B cell (primary cell): ENCODE results near the gene BRF1. TPM values are rescaled to one million over a fixed set of nuclear protein-coding genes. Genes with fewer than 3 reads are reported as not detected.

Experiments used
- ATAC-seq: fragments of 200-7000 bp; cut with Tn5 transposase; one replicate; pipeline ENCODE4 v1.10.0; 2021; ENCODE audit warnings: low read depth, mild to moderate bottlenecking, moderate number of reproducible peaks, moderate library complexity
- CTCF ChIA-PET: fragments of 350-600 bp; sonication (Branson Sonifier 250); formaldehyde crosslinking; loops from one replicate; lab custom pipeline; 2021; ENCODE audit warnings: antibody characterized with exemption, inconsistent platforms; lab: Charles Lee
- POLR2A ChIA-PET: fragments of 350-600 bp; sonication (Branson Sonifier 250); formaldehyde crosslinking; loops from one replicate; lab custom pipeline; 2021; ENCODE audit warnings: antibody characterized with exemption; lab: Charles Lee
- DNase-seq: peaks from one replicate; pipeline ENCODE4 v3.0.0; 2013
- H2AFZ ChIP-seq: 2 replicates; pipeline ENCODE4 v1.6.1; 2012; ENCODE audit warnings: mild to moderate bottlenecking, low read depth, low read length; ENCODE audit not compliant: insufficient read depth, poor library complexity, severe bottlenecking
- H3K27ac ChIP-seq, 2 donors: 1 replicate in 1 of 2; 2 replicates in 1 of 2; pipeline ENCODE4 v1.5.1; 2012 to 2013; ENCODE audit warnings: low read length in 2 of 2, mild to moderate bottlenecking in 2 of 2, moderate library complexity in 1 of 2
- H3K27me3 ChIP-seq, 4 experiments: fragments of 200-600 bp in 1 of 4; sonication (generic) in 1 of 4; replicated peaks in 1 of 4; 1 replicate in 2 of 4; 2 replicates in 2 of 4; pipeline versions ENCODE4 v1.6.1 to v1.7.0; 2013 to 2016; ENCODE audit warnings: low read length in 3 of 4, mild to moderate bottlenecking in 2 of 4, mixed read lengths in 1 of 4, moderate library complexity in 1 of 4; ENCODE audit not compliant: insufficient read depth in 4 of 4, control insufficient read depth in 3 of 4; ENCODE audit errors: control extremely low read depth in 1 of 4
- H3K36me3 ChIP-seq, 2 experiments: replicated peaks in 1 of 2; 1 replicate in 1 of 2; 2 replicates in 1 of 2; pipeline versions ENCODE4 v1.6.1 to v1.7.1; 2013; ENCODE audit warnings: low read length in 1 of 2; ENCODE audit not compliant: insufficient read depth in 2 of 2, control insufficient read depth in 1 of 2; ENCODE audit errors: control extremely low read depth in 1 of 2, extremely low read depth in 1 of 2
- H3K4me1 ChIP-seq, 2 donors: fragments of 200-600 bp in 1 of 2; sonication (generic) in 1 of 2; 1 replicate in 1 of 2; 2 replicates in 1 of 2; pipeline versions ENCODE4 v1.5.1 to v1.6.1; 2013 to 2017; ENCODE audit warnings: low read length in 2 of 2; ENCODE audit not compliant: control insufficient read depth in 2 of 2, insufficient read depth in 2 of 2
- H3K4me2 ChIP-seq: replicated peaks from 2 replicates; pipeline ENCODE3; 2012; ENCODE audit warnings: mild to moderate bottlenecking, low read depth, low read length; ENCODE audit not compliant: poor library complexity, severe bottlenecking
- H3K4me3 ChIP-seq, 5 experiments: fragments of 200-600 bp in 1 of 5; sonication (generic) in 1 of 5; 1 replicate in 3 of 5; 2 replicates in 2 of 5; pipeline versions ENCODE4 v1.5.1 to v1.7.0; 2011 to 2016; ENCODE audit warnings: low read length in 4 of 5, mild to moderate bottlenecking in 4 of 5, low read depth in 2 of 5, control low read depth in 1 of 5, moderate library complexity in 1 of 5; ENCODE audit not compliant: insufficient read depth in 1 of 5; ENCODE audit errors: control extremely low read depth in 1 of 5, extremely low read depth in 1 of 5
- H3K79me2 ChIP-seq: fragments of 200-600 bp; sonication (generic); one replicate; pipeline ENCODE4 v1.6.0; 2016; ENCODE audit warnings: low read length; ENCODE audit not compliant: control insufficient read depth, insufficient read depth
- H3K9ac ChIP-seq: fragments of 200-600 bp; sonication (generic); 2 replicates; pipeline ENCODE4 v1.6.1; 2017; ENCODE audit warnings: mild to moderate bottlenecking, low read length, moderate library complexity
- H3K9me3 ChIP-seq, 3 donors: one replicate each; pipeline versions ENCODE4 v1.6.1 to v1.7.1; 2013; ENCODE audit warnings: low read length in 2 of 3; ENCODE audit not compliant: control insufficient read depth in 2 of 3, insufficient read depth in 1 of 3; ENCODE audit errors: control extremely low read depth in 1 of 3
- H4K20me1 ChIP-seq: 2 replicates; pipeline ENCODE4 v1.6.0; 2012; ENCODE audit warnings: mild to moderate bottlenecking, low read length; ENCODE audit not compliant: insufficient read depth, control insufficient read depth, poor library complexity, severe bottlenecking
- H3K27ac Mint-ChIP-seq: one replicate; pipeline ENCODE4 v1.8.0; 2021; ENCODE audit warnings: mixed read lengths
- H3K27me3 Mint-ChIP-seq: one replicate; pipeline ENCODE4 v1.8.0; 2021; ENCODE audit warnings: mixed read lengths
- H3K4me1 Mint-ChIP-seq: one replicate; pipeline ENCODE4 v1.8.0; 2021; ENCODE audit warnings: mixed read lengths
- H3K4me3 Mint-ChIP-seq: one replicate; pipeline ENCODE4 v1.8.0; 2021; ENCODE audit warnings: mixed read lengths
- H3K9me3 Mint-ChIP-seq: one replicate; pipeline ENCODE4 v1.8.0; 2022; ENCODE audit warnings: mixed read lengths; ENCODE audit not compliant: insufficient read depth
- EZH2 ChIP-seq: IDR thresholded peaks from 2 replicates; pipeline ENCODE4 v1.6.1; 2012; ENCODE audit warnings: borderline replicate concordance, low read depth, mild to moderate bottlenecking, moderate library complexity, low read length; ENCODE audit not compliant: insufficient read depth, poor library complexity, severe bottlenecking
- WGBS: methylation state at CpG from one replicate; pipeline ENCODE4 v1.1.5; 2013; ENCODE audit warnings: missing lambda C conversion rate; ENCODE audit not compliant: insufficient coverage; 5-methylcytosine and 5-hydroxymethylcytosine counted together
- intact Hi-C: fragments of 100-400 bp; cut with micrococcal nuclease; formaldehyde crosslinking; loops from one replicate; pipeline ENCODE4 v1.10.0; 2022
- polyA plus RNA-seq: library from polyadenylated mRNA; depleted of rRNA; stranded (reverse); fragments of >200 nt; gene quantifications from 2 replicates; pipeline ENCODE4 v1.2.3, GENCODE V29; 2012
- total RNA-seq, 2 donors: library from RNA; stranded (reverse); fragments of 120-200 nt in 1 of 2; gene quantifications; 1 replicate in 1 of 2; 2 replicates in 1 of 2; pipeline versions ENCODE4 v1.2.3 to v1.2.4, GENCODE V29; 2013 to 2022
- TF ChIP-seq, protein P1 (sequence below): fragments of 200-600 bp; IDR thresholded peaks from one replicate; pipeline ENCODE4 v1.8.0; 2022; ENCODE audit warnings: antibody characterized with exemption, mild to moderate bottlenecking

BRF1 gene
- total and polyA plus RNA-seq, 2 donors (not counting 1 experiment from before 2014, with no cell fraction given): 24.5 to 55.8 TPM

DNA sequence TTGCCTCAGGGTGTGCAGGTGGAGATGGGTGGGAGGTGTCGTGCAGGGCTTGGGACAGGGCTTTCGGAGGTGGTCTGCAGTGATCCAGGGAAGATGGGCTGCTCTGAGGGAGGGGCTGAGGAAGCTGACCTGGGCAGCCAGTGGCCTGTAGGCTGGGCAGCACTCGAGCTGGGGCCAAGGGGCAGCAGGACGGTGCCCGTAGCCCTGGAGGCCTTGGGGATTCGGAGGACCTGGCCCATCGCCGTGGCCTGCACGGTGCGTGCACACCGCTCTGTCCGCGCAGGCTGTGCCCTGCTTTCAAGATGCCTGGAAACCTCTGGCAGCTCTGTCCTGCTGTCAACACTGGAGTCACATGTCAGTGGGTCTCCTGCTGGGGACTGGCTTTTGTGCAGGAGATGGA is 22.9 kb upstream of the BRF1 start:
- Mint-ChIP-seq H3K27me3 (no peaks in the 10 kb centered on the region), H3K27ac (no peak overlapping the region), H3K4me3 (no peak overlapping the region), H3K9me3 (no peaks in the 10 kb centered on the region), H3K4me1 (peaks cover 2% of the 10 kb centered on the region)
- WGBS: 94% methylated on average over 11 of the region's 13 CpGs
- intact Hi-C loops: no loop called here
- Histone ChIP-seq H3K9ac (no peak overlapping the region), H3K4me3 (no peak overlapping the region), H4K20me1 (peaks cover 47% of the 10 kb centered on the region), H3K27ac (no peak overlapping the region), H3K4me1 (no peaks in the 10 kb centered on the region), H3K36me3 (no peaks in the 10 kb centered on the region), H3K4me2 (no peak overlapping the region), H3K27me3 (no peaks in the 10 kb centered on the region), H3K79me2 (peaks cover 74% of the 10 kb centered on the region), H2AFZ (no peak overlapping the region), H3K9me3 (no peaks in the 10 kb centered on the region)
- ChIA-PET POLR2A (no interaction called here), CTCF (no interaction called here)
- no peak for DNase-seq
- no peak for ATAC-seq
- TF ChIP-seq EZH2: no peak
- TF ChIP-seq, protein P1, sequence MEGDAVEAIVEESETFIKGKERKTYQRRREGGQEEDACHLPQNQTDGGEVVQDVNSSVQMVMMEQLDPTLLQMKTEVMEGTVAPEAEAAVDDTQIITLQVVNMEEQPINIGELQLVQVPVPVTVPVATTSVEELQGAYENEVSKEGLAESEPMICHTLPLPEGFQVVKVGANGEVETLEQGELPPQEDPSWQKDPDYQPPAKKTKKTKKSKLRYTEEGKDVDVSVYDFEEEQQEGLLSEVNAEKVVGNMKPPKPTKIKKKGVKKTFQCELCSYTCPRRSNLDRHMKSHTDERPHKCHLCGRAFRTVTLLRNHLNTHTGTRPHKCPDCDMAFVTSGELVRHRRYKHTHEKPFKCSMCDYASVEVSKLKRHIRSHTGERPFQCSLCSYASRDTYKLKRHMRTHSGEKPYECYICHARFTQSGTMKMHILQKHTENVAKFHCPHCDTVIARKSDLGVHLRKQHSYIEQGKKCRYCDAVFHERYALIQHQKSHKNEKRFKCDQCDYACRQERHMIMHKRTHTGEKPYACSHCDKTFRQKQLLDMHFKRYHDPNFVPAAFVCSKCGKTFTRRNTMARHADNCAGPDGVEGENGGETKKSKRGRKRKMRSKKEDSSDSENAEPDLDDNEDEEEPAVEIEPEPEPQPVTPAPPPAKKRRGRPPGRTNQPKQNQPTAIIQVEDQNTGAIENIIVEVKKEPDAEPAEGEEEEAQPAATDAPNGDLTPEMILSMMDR: no peak

DNA sequence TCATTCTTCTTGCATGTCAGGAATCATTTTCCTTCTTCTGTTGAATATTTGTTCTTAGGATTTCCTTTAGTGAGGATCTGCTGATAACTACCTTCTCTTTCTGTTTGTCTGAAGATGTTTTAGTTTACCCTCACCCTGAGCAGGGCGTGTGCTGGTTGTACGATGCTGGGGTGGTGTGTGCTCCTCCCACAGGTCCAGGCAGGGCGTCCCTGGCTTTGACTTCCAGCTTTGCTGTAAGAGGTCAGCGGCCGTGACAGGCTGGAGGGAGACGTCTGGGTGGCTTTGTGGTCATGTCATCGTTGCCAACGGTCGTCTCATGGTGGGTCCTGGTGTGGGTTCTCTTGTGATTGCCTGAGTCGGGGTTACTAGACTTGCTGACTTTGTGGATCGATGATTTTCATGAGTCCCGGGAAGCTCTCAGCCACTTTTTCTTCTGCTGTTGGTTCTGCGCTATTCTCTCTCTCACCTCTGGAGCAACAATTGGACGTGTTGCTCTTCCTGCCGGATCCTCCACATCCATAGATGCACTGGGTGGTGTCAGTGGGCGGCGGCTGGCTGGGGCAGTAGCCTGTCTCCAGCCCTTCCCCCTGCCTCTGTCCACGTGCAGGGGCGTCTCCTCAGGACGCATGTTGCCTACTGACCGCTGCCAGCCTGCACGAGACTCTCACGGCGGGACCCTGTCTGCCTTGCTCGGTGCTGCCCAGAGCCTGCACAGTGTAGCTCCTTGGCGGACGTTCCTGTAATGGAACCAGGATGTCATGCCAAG is 22.2 kb upstream of the BRF1 start:
- Histone ChIP-seq H3K4me2 (no peak overlapping the region), H4K20me1 (peaks cover 47% of the 10 kb centered on the region), H3K27ac (no peak overlapping the region), H3K9me3 (no peaks in the 10 kb centered on the region), H3K4me3 (no peak overlapping the region), H3K4me1 (no peaks in the 10 kb centered on the region), H3K27me3 (no peaks in the 10 kb centered on the region), H3K9ac (no peak overlapping the region), H3K36me3 (no peaks in the 10 kb centered on the region), H3K79me2 (peaks cover 67% of the 10 kb centered on the region), H2AFZ (no peak overlapping the region)
- H3K4me3 Mint-ChIP-seq: no peak overlapping the region
- ChIA-PET CTCF (no interaction called here), POLR2A (no interaction called here)
- intact Hi-C loops: no loop called here
- no peaks in the 10 kb centered on the region for H3K27me3 Mint-ChIP-seq
- no peak for DNase-seq
- ATAC-seq: no peak
- peaks cover 2% of the 10 kb centered on the region for H3K4me1 Mint-ChIP-seq
- no peaks in the 10 kb centered on the region for H3K9me3 Mint-ChIP-seq
- no peak for TF ChIP-seq EZH2
- TF ChIP-seq, protein P1: no peak
- H3K27ac Mint-ChIP-seq: no peak overlapping the region
- WGBS: 97% methylated on average over 26 of the region's 27 CpGs
